Breast epithelium (tissue), 3 donors: ENCODE measurements around the gene OAS1.

Source experiments
- POLR2A ChIP-seq: fragments of 450-650 bp; IDR thresholded peaks from one replicate; pipeline ENCODE4 v1.6.1; 2016; ENCODE audit warnings: antibody characterized with exemption, mild to moderate bottlenecking, moderate library complexity
- TF ChIP-seq, protein P1 (sequence below), 3 donors: fragments of 450-650 bp; IDR thresholded peaks; one replicate each; pipeline ENCODE4 v1.5.1; 2016 to 2017; ENCODE audit warnings: antibody characterized with exemption in 3 of 3, mild to moderate bottlenecking in 3 of 3, moderate library complexity in 3 of 3

GRCh38 chr12:112927925-112928324 is 21.2 kb downstream of the OAS1 start:
- TF ChIP-seq, protein P1, sequence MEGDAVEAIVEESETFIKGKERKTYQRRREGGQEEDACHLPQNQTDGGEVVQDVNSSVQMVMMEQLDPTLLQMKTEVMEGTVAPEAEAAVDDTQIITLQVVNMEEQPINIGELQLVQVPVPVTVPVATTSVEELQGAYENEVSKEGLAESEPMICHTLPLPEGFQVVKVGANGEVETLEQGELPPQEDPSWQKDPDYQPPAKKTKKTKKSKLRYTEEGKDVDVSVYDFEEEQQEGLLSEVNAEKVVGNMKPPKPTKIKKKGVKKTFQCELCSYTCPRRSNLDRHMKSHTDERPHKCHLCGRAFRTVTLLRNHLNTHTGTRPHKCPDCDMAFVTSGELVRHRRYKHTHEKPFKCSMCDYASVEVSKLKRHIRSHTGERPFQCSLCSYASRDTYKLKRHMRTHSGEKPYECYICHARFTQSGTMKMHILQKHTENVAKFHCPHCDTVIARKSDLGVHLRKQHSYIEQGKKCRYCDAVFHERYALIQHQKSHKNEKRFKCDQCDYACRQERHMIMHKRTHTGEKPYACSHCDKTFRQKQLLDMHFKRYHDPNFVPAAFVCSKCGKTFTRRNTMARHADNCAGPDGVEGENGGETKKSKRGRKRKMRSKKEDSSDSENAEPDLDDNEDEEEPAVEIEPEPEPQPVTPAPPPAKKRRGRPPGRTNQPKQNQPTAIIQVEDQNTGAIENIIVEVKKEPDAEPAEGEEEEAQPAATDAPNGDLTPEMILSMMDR (IDR thresholded peaks at IDR 0.05), result no peak
- TF ChIP-seq POLR2A, result no peak
